AG20443 (cell line): ENCODE measurements around the gene KIF1A.
"Not testable (repeated sequence)": the region's sequence is repeated elsewhere in the genome, so short reads cannot be mapped to it uniquely, and the experiment has no call there.

Source experiments
- DNase-seq: peaks from one replicate; pipeline ENCODE4 v3.0.0; 2012; ENCODE audit warnings: low spot score, mixed read lengths

KIF1A gene

DNA sequence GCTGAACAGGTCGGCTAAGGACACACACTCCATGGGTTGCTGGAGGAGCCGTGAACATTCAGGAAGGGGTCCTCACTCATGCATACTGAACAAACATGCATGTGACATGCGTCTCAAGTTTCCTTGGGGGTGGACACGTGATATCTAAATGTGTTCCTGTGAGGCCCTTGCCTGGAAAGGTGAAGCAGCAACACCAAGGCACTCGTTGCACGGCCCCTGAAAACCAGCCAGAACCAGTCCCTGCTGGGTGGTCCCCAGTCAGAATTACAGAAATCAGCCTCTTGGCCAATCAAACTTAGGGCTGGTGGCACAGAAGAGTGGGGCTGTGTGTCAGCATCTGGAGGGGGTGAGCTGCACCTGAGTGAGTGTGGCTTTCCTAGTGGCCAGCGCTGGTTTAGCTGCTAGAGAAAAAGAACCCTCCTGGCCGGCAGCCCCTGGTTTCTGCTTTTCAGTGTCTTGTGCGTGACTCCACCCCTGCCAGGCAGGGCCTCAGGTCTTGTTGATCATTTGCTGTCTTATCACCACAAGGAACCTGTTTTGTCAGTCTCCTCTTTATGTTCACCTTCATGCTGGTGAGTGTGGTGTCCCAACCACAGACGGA lies 134.1 kb downstream of the KIF1A start:
- no peak for DNase-seq

DNA sequence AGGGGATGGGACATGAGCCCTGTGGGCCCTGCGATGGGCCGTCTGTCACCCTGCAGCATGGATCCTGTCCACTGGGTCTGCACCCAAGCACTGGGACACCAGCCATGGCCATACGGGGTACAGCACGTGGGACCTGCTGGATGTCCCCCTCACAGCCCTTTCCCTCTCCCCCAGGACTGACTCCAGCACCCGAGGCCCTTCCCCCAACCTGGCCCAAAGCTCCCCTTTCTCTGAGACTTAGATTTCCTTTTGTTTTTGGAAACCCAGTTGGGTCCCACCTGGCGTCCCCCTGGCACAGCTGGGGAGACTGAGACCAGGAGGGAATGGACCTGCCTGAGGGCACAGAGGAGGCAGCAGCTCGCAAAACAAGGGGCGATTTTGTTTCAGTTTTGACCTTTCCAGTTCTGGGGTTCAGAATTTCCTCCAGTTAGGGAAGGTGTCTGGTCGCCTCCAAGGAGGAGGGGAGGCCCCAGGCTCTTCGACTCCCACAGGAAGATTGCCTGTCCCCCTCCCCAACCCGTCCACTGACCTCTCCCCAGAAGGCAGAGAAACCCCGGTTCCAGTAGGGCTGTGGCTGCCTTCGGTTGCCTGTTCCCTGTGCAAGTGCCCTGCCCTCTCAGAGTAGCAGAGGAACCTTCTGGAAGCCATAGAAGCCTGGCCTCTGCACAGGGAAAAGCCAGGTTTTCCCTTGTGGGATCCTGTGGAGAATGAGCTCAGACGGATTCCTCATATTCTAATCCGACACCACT lies 135.9 kb downstream of the KIF1A start:
- DNase-seq: not testable (repeated sequence)

DNA sequence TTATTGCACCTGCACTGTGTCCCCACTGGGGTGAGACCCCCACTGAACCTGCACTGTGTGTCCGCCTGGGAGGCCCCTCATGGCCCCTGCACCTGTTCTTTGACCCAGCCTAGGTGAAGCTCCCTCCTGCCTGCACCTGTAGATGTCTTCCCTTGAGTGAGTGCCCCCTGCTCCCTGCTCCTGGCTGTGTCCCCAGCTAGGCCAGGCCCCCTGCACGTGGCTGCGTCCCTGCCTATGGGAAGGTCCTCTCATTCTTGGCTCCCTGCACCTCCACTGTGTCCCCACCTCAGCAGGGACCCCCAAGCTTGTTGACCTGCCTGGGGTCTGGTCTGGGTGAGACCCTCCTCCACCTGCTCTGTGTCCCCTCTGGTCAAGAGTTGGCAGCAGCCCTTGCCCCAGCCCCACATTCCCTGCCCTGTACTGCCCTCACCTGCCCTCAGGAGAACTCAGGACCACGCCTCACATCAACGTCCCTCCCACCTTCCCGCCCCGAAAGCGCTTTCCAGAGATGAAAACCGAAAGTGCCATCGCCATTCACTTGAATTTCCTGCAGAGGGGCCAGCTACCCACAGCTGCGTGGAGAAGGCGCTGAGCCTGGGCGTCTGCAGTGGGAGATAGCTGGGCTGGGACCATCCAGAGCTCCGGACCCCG lies 136.6 kb downstream of the KIF1A start:
- DNase-seq: not testable (repeated sequence)

DNA sequence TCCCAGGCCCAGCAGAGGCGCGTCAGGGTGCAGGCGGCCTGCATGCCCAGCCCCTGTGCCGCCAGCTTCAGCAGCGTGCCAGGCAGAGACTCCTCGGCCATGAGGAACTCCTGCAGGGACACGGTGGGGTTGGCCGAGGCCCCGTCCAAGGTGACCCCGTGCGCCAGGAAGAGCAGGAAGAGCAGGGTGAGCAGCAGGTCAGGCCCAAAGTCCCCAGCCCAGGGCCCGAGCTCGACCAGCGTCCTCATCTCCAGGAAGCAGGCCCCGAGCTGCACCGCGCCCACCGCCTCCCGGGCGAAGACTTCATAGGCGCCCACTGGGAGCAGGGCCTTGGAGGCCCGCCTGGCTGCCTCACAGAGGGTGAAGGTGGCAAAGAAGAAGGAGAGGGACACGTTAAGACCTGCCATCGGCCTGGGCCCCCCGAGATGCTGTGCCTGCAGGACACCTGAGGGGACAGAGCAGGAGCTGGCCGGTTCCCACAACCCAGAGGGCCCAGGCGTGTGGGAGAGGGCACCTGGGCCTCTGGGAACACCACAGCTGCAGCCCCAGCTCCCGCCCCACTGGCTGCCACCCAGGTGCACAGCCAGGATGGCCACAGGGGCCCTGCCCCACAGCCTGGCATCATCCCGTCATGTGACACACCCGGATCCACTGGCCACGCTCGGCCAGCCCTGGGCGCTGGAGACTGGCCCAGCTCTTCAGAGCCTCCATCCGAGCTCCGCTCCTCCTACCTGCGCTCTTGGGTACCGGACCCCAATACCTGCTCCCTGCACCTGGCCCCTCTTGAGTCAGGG lies 137.4 kb downstream of the KIF1A start, which contains the start of gene AQP12B:
Gene AQP12B (minus strand): TSS at position 455 of the 794 bp plus-strand sequence. CDS start 48 bp downstream, at position 407.
- not testable (repeated sequence) for DNase-seq

DNA sequence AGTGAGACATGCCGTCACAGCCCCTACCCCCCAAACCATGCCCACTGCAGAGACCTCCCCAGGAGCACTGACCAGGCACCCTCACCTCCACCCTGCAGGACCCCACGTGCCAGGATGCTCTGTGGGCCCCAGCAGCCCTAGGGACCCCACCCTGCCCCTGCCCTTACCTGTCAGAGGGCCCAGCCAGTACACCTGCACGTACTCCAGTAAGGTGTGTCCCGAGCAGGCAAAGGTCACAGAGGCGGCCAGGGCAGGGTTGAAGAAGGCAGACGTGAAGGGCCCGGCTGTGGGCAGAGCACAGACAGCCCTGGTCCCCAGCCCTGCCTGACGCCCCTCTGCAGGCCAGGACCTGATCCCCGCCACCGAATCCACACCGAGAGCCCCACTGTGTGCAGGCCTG lies 139.8 kb downstream of the KIF1A start:
- not testable (repeated sequence) for DNase-seq

DNA sequence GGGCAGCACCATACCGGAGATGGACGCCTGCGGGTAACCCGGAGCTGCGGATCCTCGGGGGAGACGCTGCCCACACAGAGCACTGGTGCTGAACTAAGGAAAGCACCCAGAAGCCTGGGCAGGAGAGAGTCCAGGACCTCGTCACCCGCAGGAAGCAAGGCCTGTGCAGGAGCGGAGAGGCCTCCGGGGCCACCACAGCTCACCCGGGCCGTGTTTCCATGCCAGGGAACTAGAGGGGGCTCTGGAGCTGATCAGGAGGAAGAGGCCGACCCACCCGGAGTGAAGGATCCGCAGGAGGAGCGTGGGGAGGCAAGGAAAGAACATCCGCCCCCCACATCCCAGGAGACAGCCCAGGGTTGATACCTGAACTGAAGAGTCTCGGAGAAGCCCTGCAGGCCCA lies 141.1 kb downstream of the KIF1A start:
- DNase-seq: not testable (repeated sequence)

DNA sequence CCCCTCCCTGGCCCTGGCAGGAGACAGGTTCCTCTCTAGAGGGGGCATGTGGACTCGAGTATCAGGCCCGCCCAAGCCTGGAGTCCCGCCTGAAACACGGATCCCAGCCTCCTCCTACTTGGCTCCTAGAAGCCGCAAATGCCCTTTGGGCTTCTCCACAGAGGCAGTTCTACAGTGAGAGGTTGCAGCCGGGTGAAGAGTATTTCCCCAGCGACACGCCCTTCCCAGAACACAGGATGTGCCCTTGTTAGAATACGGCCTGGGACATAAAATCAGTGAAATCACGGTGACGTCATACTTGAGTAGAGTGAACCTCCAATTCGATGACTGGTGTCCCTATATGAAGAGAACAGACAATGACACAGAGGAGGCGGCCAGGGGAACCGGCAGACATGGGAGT lies 142.0 kb downstream of the KIF1A start:
- not testable (repeated sequence) for DNase-seq

DNA sequence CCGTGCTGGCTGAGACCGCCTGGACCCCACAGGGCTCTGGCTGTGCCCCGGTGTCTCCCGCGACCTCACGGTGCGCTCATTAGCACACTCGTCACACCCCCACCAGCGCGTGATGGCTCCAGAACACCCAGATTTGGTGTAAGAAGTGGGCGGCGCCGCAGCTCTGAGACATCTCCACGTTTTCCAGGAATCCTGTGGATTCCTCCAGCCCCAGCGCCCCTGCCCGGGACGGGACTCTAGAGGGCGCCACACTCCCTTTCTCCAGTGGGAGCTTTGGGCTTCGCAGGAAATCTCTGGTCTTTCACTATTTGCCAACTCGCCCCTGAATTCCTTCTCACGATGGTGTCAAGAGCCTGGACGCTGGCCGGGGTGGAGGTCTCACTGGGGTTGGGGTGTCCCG lies 144.7 kb downstream of the KIF1A start:
- not testable (repeated sequence) for DNase-seq

DNA sequence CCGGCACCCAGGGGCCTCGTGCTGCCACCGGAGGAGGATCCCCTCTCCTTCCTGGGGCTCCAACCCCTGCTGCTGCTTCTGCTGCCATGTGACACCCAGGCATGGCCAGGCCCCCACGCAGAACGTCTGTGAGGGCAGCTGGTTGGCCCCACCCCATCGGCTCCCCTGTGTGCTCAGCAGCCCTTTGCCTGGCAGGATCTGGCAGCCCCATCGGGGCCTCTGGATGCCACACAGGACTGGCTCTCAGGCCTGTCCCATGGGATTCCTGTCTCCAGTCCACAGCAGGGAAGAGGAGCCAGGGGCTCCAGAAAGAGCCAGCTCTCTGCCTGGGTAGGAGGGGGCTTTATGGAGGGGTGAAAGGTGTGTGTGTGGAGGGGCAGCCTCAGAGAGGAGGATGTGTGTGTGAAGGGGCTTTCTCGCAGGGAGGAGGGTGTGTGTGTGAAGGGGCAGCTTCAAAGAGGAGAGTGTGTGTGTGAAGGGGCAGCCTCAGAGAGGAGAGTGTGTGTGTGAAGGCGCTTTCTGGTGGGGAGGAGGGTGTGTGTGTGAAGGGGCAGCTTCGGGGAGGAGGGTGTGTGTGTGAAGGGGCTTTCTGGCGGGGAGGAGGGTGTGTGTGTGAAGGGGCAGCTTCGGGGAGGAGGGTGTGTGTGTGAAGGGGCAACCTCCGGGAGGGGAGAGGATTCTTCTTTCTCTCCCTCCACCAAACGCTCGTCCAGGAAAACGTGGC lies 145.4 kb downstream of the KIF1A start:
- peak; percentile 3 for DNase-seq

DNA sequence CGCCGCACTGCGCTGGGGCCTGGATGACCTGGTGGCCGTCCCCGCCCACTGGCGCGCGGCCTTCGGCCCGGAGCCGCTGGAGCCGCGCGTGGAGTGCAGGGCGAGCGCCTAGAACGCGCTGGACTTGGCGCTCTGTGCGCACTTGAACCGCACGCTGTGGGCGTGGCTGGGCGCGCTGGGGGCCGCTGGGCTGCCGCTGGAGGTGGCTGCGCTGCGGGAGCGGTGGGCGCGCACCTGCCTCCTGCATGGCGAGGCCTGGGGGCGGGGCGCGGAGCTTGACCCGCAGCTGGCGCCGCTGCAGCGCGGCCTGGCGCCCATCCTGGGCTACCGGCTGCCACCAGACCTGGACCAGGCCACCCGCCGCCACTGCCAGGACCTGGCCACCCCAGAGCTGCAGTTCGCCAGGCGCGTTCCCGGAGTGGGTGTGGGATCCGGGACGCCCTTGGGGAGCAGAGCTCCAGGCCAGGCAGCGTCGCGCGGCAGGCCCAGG lies 147.3 kb downstream of the KIF1A start:
- DNase-seq: peak; percentile 6

DNA sequence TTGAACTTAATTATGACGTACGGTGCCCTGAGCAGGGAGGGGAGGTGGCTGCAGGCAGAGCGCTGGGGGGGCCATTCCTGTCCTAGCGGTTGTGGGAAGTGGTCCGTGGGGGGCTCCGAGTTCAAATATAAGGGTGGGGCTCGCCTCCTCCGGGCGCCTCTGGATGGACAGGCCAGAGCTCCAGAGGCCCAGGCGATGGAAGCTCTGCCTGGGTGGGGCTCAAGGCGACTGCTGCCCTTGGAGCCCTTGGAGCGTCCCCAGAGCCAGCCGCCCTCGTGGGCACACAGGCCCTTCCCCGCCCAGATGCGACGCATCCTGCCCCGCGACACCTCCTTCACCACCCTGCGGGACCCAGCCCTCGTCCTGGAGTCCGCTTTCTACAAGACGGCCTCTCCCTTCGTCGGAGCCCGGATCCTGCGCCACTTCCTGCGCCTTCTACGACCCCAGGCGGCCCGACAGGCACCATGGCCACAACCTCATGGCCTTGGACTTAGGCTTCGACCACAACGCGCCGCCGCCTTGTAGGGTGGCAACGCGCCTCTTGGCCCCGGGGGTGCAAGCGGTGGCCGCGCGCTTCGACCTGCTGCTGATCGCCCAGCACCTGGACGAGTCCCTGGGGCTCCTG lies 147.8 kb downstream of the KIF1A start:
- DNase-seq: peak; percentile 3

DNA sequence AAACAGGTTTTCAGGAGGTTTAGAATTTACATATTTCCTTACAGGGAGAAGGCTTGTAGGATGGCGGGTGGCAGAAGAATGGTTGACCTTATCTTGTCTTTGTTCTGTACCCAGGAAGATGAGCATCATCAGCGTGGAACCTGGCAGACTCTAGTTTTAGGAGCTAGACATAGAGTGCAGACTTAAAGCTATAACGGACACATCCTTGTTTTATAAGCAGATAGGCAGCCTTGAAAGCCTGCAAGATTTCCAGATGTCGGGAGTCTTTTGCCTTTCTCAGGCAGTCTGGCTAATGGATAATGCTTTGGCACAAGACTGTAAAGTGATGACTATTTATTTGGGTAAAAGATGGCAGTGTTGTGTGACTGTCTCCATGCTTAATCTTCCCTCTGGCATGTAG lies 149.1 kb downstream of the KIF1A start:
- no peak for DNase-seq

DNA sequence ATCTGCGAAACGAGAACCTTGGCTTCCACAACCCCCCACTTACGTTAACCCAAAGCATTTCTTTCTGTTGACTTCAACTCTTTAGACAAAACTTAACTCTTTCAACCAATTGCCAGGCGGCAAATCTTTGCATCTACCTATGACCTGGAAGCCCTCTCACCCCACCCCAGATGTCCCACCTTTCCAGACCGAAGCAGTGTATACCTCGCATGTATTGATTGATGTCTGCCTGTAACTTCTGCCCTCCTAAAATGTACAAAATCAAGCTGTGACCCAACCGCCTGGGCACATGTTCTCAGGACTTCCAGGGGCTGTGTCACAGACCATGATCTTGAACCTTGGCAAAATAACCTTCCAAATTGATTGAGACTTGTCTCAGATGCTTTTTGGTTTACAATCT lies 149.6 kb downstream of the KIF1A start:
- DNase-seq: no peak

DNA sequence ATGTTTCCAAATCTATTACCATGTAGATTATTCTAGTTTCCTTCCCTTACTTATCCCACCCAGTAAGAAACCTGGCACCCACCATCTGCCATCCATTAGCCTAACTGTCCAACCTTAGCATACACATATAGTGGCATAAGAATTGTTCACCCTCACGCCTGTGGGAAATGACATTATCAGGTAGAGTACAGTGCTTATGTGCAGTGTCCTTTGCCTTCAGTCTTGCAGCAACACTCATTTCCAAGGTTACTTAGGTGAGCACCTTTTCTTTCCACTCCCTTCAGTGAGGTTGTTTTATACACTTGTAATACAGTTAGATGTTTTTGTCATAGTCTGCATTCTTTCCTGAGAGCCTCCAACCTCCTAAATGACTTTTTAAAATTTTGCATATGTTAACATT lies 155.4 kb downstream of the KIF1A start:
- no peak for DNase-seq
